SK-N-SH treated with all-trans-retinoic acid at 6 μM for 48 hours (cell line): Measurements from ENCODE around the gene HMGN4.

Experiments
- ARNTL ChIP-seq: fragments of 450-650 bp; formaldehyde crosslinking; IDR thresholded peaks from 2 replicates; pipeline ENCODE4 v1.5.0; 2020; ENCODE audit warnings: low read depth, mild to moderate bottlenecking, moderate library complexity, borderline replicate concordance
- BACH2 ChIP-seq: fragments of 250-450 bp; sonication (Bioruptor Pico); IDR thresholded peaks from 2 replicates; pipeline ENCODE4 v1.9.0; 2021; ENCODE audit warnings: mild to moderate bottlenecking, borderline replicate concordance
- ESRRG ChIP-seq: fragments of 250-450 bp; sonication (Bioruptor Pico); IDR thresholded peaks from 2 replicates; pipeline ENCODE4 v1.6.1; 2021; ENCODE audit warnings: mild to moderate bottlenecking
- TF ChIP-seq, protein P1 (sequence below): fragments of 250-450 bp; sonication (Bioruptor Pico); IDR thresholded peaks from 2 replicates; pipeline ENCODE4 v1.8.0; 2020; ENCODE audit warnings: mild to moderate bottlenecking, moderate library complexity, borderline replicate concordance
- TF ChIP-seq, protein P2 (sequence below): fragments of 250-450 bp; sonication (Bioruptor Pico); IDR thresholded peaks from 2 replicates; pipeline ENCODE4 v1.5.1; 2020; ENCODE audit warnings: low read depth, mild to moderate bottlenecking, moderate library complexity
- TF ChIP-seq, protein P3 (sequence below): fragments of 250-450 bp; sonication (Bioruptor Pico); IDR thresholded peaks from 2 replicates; pipeline ENCODE4 v1.8.0; 2021; ENCODE audit warnings: low read depth, mild to moderate bottlenecking, moderate library complexity, borderline replicate concordance

DNA sequence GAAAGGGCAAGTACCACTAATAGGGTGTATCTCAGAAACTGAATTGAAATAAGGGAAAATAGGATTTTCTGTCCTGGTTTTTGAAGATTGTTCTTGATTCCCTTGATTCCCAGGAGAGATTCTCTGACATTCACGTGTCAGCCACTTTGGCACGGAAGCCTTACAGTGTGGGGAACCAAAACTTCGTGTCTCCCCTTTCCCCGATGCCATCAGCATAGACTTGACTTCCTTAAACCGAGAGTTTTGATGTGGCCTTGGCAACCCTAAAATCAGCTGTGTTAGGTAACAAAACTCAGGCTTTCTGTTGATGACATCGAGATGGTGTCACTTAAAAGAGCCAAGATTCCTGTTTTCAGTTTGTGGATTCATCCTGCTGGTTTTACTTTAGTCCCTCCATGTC is 7.5 kb downstream of the HMGN4 start:
- TF ChIP-seq, protein P1, sequence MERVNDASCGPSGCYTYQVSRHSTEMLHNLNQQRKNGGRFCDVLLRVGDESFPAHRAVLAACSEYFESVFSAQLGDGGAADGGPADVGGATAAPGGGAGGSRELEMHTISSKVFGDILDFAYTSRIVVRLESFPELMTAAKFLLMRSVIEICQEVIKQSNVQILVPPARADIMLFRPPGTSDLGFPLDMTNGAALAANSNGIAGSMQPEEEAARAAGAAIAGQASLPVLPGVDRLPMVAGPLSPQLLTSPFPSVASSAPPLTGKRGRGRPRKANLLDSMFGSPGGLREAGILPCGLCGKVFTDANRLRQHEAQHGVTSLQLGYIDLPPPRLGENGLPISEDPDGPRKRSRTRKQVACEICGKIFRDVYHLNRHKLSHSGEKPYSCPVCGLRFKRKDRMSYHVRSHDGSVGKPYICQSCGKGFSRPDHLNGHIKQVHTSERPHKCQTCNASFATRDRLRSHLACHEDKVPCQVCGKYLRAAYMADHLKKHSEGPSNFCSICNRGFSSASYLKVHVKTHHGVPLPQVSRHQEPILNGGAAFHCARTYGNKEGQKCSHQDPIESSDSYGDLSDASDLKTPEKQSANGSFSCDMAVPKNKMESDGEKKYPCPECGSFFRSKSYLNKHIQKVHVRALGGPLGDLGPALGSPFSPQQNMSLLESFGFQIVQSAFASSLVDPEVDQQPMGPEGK (CRISPR knock-in tag), result no peak
- TF ChIP-seq, protein P2, sequence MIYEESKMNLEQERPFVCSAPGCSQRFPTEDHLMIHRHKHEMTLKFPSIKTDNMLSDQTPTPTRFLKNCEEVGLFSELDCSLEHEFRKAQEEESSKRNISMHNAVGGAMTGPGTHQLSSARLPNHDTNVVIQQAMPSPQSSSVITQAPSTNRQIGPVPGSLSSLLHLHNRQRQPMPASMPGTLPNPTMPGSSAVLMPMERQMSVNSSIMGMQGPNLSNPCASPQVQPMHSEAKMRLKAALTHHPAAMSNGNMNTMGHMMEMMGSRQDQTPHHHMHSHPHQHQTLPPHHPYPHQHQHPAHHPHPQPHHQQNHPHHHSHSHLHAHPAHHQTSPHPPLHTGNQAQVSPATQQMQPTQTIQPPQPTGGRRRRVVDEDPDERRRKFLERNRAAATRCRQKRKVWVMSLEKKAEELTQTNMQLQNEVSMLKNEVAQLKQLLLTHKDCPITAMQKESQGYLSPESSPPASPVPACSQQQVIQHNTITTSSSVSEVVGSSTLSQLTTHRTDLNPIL (CRISPR knock-in tag), result no peak
- TF ChIP-seq, protein P3, sequence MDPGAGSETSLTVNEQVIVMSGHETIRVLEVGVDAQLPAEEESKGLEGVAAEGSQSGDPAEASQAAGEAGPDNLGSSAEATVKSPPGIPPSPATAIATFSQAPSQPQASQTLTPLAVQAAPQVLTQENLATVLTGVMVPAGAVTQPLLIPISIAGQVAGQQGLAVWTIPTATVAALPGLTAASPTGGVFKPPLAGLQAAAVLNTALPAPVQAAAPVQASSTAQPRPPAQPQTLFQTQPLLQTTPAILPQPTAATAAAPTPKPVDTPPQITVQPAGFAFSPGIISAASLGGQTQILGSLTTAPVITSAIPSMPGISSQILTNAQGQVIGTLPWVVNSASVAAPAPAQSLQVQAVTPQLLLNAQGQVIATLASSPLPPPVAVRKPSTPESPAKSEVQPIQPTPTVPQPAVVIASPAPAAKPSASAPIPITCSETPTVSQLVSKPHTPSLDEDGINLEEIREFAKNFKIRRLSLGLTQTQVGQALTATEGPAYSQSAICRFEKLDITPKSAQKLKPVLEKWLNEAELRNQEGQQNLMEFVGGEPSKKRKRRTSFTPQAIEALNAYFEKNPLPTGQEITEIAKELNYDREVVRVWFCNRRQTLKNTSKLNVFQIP, result no peak
- no peak for TF ChIP-seq ARNTL (CRISPR knock-in tag)
- TF ChIP-seq ESRRG (CRISPR knock-in tag), result no peak
- no peak for TF ChIP-seq BACH2
